ENCODE results near the gene ARFIP1. TPM values are rescaled to one million over a fixed set of nuclear protein-coding genes. Genes with fewer than 3 reads are reported as not detected.

The ARFIP1 gene
- total RNA-seq, 2 donors from 2014 or later = 9.0 to 12.1 TPM

DNA sequence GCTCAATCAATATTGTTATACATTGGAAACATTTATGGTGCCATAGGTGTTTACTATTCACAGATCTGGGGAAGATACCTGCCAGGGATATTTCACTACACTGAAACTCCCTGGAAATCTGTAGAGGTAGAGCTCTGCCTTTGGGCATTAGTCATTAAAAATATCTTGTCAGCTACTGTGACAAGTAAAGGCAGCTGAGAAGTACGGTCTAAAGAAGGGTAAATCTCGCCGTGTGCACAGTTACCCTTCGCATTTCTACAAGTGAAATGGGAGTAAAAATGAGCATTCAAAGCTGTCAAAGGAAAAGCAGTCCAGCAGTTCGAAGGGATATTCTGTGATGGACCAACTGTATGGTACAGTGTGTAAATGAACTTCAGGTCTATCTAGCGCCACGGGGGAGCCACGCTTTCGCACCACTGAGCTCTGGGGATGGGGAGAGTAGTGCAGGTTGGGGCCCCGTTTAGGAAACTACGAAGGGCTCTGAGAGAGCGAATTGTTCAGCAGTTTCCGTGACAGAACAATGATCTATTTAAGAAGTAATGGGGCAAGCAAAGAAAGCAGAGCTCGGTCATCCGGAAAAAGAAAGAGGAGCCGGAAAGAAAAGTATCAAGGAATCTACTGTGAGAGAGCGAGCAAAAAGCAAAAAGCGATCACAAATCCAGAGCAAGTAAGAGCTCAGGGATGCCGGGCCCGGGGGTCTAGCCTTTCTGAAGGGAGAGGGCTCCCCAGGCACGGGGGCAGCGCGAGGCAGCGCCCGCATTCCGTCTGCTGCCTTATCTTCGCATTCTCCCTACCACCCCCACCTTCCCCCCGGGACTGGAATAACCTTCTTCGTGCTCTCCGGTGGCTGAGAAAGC, 870 bp upstream of the ARFIP1 start:
- H3K36me3 Mint-ChIP-seq = peaks cover 0 to 16% of the 10 kb centered on the region in 2 donors

GRCh38 chr4:152780267-152780778, 569 bp downstream of the ARFIP1 start:
- DNase-seq (ENCODE audit: low spot score in 2 of 2) (peak in 1 of 2 donors; percentile 57), ATAC-seq (peak; percentile 45 to 62)
- Mint-ChIP-seq H3K9me3 (no peaks in the 10 kb centered on the region), H3K36me3 (peaks cover 0 to 16% of the 10 kb centered on the region in 2 donors), H3K27ac (peak overlapping the region; percentile 93 to 98)

More for the DNA sequence above, 870 bp upstream of the ARFIP1 start:
- H3K27ac Mint-ChIP-seq = peak overlapping the region; percentile 93 to 98
- H3K9me3 Mint-ChIP-seq = no peaks in the 10 kb centered on the region
- DNase-seq (ENCODE audit: low spot score in 2 of 2) (peak in 1 of 2 donors; percentile 26), ATAC-seq (peak in 1 of 2 donors; percentile 11)

GRCh38 chr4:152784490-152785350, 5.0 kb downstream of the ARFIP1 start:
- ATAC-seq (no peak), DNase-seq (ENCODE audit: low spot score in 2 of 2) (no peak)
- H3K9me3 Mint-ChIP-seq = no peaks in the 10 kb centered on the region
- no peak overlapping the region for H3K27ac Mint-ChIP-seq
- peaks cover 0 to 5% of the 10 kb centered on the region in 2 donors for H3K36me3 Mint-ChIP-seq

DNA sequence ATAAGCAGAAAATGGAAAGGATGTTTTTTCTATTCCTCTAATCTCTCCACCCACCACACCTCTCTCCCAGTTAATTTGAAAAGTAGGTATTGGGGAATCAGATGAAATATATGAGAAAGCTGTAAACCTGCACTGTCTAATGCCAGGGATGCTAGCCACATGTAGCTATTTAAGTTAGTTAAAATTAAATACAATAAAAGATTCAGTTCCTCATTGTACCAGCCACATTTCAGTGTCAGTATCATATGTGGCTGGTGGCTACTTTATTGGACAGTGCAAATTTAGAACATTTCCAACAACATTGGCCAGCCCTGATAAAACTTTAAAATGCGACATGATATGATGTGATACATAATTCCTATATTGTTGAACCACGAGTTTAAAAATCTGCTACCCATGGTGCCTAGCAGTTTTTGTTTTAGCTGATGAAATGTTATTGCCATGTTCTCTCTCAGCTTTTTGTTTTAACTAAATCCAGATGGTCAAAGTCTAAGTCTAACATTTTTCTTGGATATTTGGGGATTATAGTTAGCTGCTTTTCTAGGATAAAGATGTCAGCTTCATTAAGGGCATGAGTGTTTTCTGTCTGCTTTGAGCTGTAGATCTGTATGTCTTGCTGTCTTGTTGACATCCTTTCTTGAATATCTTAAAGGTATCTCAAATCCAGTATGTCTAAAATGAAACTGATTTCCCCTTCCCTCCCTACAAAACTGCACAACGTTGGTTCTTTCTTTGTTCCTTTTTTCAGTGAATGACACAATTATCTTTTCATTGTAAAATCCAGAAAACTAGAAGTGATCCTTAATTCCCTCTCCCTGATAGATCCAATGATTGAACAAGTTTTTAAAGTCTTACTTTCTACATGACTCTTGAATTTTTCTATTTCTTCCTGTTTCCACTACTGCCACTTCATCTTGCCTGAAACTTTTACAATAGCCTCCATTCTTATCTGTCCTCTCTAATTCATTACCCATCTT, 6.2 kb downstream of the ARFIP1 start:
- no peak overlapping the region for H3K27ac Mint-ChIP-seq
- no peak for ATAC-seq
- H3K9me3 Mint-ChIP-seq = no peaks in the 10 kb centered on the region
- no peaks in the 10 kb centered on the region for H3K36me3 Mint-ChIP-seq
- no peak for DNase-seq (ENCODE audit: low spot score in 2 of 2)

DNA sequence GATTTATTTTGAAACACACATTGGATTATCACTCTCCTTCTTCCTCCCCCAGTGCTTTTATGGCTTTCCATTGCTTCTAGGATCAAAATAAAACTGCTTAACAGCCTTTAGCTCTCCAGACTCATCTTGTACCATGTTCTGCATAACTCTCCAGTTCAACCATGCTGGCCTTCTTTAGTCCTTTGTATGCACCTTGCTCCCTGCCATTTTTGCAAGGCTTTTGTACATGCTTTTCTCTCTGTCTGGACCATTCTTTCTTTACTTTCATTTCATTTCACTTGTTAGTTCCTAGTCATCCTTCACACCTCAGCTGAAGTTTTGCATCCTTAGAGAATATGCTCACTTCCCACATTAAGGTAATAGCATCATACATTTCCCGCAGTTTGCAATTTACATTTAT, 6.9 kb downstream of the ARFIP1 start:
- no peaks in the 10 kb centered on the region for H3K9me3 Mint-ChIP-seq
- DNase-seq (ENCODE audit: low spot score in 2 of 2) (no peak), ATAC-seq (no peak)
- no peak overlapping the region for H3K27ac Mint-ChIP-seq
- H3K36me3 Mint-ChIP-seq = no peaks in the 10 kb centered on the region

- Mint-ChIP-seq H3K36me3 (peaks cover 0 to 5% of the 10 kb centered on the region in 2 donors), H3K27ac (no peak overlapping the region)
These were observed 16.1 kb downstream of the ARFIP1 start for GRCh38 chr4:152795891-152796290.

DNA sequence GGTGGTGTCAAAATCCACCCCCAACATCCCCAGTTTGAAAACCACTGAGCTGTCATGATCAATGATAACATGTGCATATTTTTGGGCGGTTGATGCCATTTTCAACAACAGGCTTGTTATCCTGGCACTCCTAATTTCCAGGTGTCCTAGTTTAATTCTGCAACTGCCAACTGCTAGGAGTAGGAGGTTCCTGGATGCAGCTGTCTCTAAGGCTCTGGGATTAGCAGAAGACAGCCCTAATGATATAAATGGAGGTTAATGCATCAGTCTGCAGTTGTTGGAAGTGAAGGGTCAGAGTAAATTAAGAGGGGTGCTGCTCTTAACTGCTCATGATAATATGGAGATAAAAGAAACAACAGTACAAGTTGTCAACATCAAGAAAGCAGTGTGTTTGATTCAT, 23.8 kb downstream of the ARFIP1 start:
- DNase-seq (ENCODE audit: low spot score in 2 of 2) (no peak), ATAC-seq (no peak)
- H3K9me3 Mint-ChIP-seq = peaks cover 0 to 2% of the 10 kb centered on the region in 2 donors
- no peak overlapping the region for H3K27ac Mint-ChIP-seq
- H3K36me3 Mint-ChIP-seq = peaks cover 5 to 9% of the 10 kb centered on the region in 2 donors

More at GRCh38 chr4:152795891-152796290, 16.1 kb downstream of the ARFIP1 start:
- H3K9me3 Mint-ChIP-seq = no peaks in the 10 kb centered on the region
- ATAC-seq (no peak), DNase-seq (ENCODE audit: low spot score in 2 of 2) (no peak)

- ATAC-seq = no peak
- DNase-seq (ENCODE audit: low spot score in 2 of 2) = no peak
- peaks cover 5 to 13% of the 10 kb centered on the region in 2 donors for H3K36me3 Mint-ChIP-seq
- H3K9me3 Mint-ChIP-seq = peaks cover 0 to 4% of the 10 kb centered on the region in 2 donors
- no peak overlapping the region for H3K27ac Mint-ChIP-seq
These were observed 25.4 kb downstream of the ARFIP1 start for GRCh38 chr4:152805071-152805650.

GRCh38 chr4:152805818-152806217, 26.1 kb downstream of the ARFIP1 start:
- ATAC-seq = no peak
- peaks cover 5 to 20% of the 10 kb centered on the region in 2 donors for H3K36me3 Mint-ChIP-seq

GRCh38 chr4:152806501-152807125, 26.9 kb downstream of the ARFIP1 start:
- peaks cover 0 to 4% of the 10 kb centered on the region in 2 donors for H3K9me3 Mint-ChIP-seq
- peaks cover 5 to 28% of the 10 kb centered on the region in 2 donors for H3K36me3 Mint-ChIP-seq
- peak; percentile 45 to 73 for ATAC-seq
- no peak for DNase-seq (ENCODE audit: low spot score in 2 of 2)
- H3K27ac Mint-ChIP-seq = no peak overlapping the region

More at GRCh38 chr4:152805818-152806217, 26.1 kb downstream of the ARFIP1 start:
- no peak for DNase-seq (ENCODE audit: low spot score in 2 of 2)
- Mint-ChIP-seq H3K27ac (no peak overlapping the region), H3K9me3 (peaks cover 0 to 4% of the 10 kb centered on the region in 2 donors)

GRCh38 chr4:152807294-152807829, 27.6 kb downstream of the ARFIP1 start:
- H3K9me3 Mint-ChIP-seq = peaks cover 3 to 9% of the 10 kb centered on the region in 2 donors
- ATAC-seq (peak; percentile 85 to 87), DNase-seq (ENCODE audit: low spot score in 2 of 2) (no peak)
- H3K36me3 Mint-ChIP-seq = peaks cover 10 to 35% of the 10 kb centered on the region in 2 donors
- no peak overlapping the region for H3K27ac Mint-ChIP-seq

DNA sequence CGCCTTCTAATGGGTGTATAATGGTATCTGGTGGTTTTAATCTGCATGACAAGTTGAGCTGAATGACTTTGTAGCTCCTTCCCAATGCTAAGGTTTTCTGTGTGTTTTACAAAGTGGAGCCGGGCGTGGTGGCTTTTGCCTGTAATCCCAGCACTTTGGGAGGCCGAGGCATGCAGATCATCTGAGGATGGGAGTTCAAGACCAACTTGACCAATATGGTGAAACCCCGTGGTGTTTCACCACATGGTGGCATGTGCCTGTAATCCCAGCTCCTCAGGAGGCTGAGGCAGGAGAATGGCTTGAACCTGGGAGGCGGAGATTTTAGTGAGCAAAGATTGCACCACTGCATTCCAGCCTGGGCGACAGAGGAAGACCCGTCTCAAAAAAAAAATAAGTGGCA, 28.9 kb downstream of the ARFIP1 start:
- Mint-ChIP-seq H3K9me3 (peaks cover 9 to 18% of the 10 kb centered on the region in 2 donors), H3K27ac (no peak overlapping the region), H3K36me3 (peaks cover 17 to 44% of the 10 kb centered on the region in 2 donors)
- DNase-seq (ENCODE audit: low spot score in 2 of 2) = no peak
- ATAC-seq = no peak

- Mint-ChIP-seq H3K36me3 (peaks cover 37 to 65% of the 10 kb centered on the region in 2 donors), H3K27ac (no peak overlapping the region), H3K9me3 (peaks cover 20 to 25% of the 10 kb centered on the region in 2 donors)
- no peak for ATAC-seq
- DNase-seq (ENCODE audit: low spot score in 2 of 2) = no peak
These were observed 31.0 kb downstream of the ARFIP1 start for GRCh38 chr4:152810715-152811287.

- Mint-ChIP-seq H3K9me3 (peaks cover 32 to 34% of the 10 kb centered on the region in 2 donors), H3K36me3 (peaks cover 56 to 76% of the 10 kb centered on the region in 2 donors), H3K27ac (no peak overlapping the region)
- ATAC-seq (no peak), DNase-seq (ENCODE audit: low spot score in 2 of 2) (no peak)
These were observed 35.3 kb downstream of the ARFIP1 start for GRCh38 chr4:152815078-152815477.

Data from activated naive CD4-positive, alpha-beta T cell treated with anti-CD3 and anti-CD28 coated beads, Interleukin-2, amount 50 U/mL, for 72 hours (primary cell).